T-helper 17 cell (primary cell): Measurements from ENCODE around the gene PACS2. TPM values are rescaled to one million over a fixed set of nuclear protein-coding genes. Genes with fewer than 3 reads are reported as not detected.
A peak's percentile ranks its signal among the peaks of the same experiment; 100 is the strongest.
"Not testable (repeated sequence)": the region's sequence is repeated elsewhere in the genome, so short reads cannot be mapped to it uniquely, and the experiment has no call there.

Experiments
- ATAC-seq: fragments of 150-1000 bp; cut with Tn5 transposase; 2 replicates; pipeline ENCODE4 v1.10.0; 2021; ENCODE audit warnings: mild to moderate bottlenecking, moderate library complexity
- DNase-seq, 3 donors: peaks; one replicate each; pipeline versions ENCODE4 v3.0.0 to v3.0.0-alpha.2; 2020 to 2021
- H3K9me3 ChIP-seq: one replicate; pipeline ENCODE4 v1.7.0; 2013; ENCODE audit warnings: low read length, mild to moderate bottlenecking; ENCODE audit not compliant: control insufficient read depth, poor library complexity, severe bottlenecking
- H3K27ac Mint-ChIP-seq: one replicate; pipeline ENCODE4 v1.8.0; 2022; ENCODE audit warnings: mild to moderate bottlenecking, moderate library complexity, mixed read lengths
- H3K27me3 Mint-ChIP-seq: one replicate; pipeline ENCODE4 v1.8.0; 2022; ENCODE audit warnings: mixed read lengths
- H3K36me3 Mint-ChIP-seq: one replicate; pipeline ENCODE4 v1.8.0; 2022; ENCODE audit warnings: low read depth, mixed read lengths
- H3K4me1 Mint-ChIP-seq: one replicate; pipeline ENCODE4 v1.8.0; 2022; ENCODE audit warnings: mild to moderate bottlenecking, mixed read lengths
- H3K4me3 Mint-ChIP-seq: one replicate; pipeline ENCODE4 v1.8.0; 2022; ENCODE audit warnings: mild to moderate bottlenecking, moderate library complexity, mixed read lengths
- total RNA-seq, 4 donors: library from RNA in 2 of 4; stranded (reverse) in 2 of 4; gene quantifications; one replicate each; pipeline ENCODE4 v1.2.3 and lab custom pipeline; 2022 to 2026

Gene PACS2
- total RNA-seq, 2 donors from 2014 or later = 56.0 to 64.9 TPM

- H3K9me3 ChIP-seq = no peaks in the 10 kb centered on the region
- Mint-ChIP-seq H3K4me1 (no peaks in the 10 kb centered on the region), H3K36me3 (no peaks in the 10 kb centered on the region), H3K27me3 (no peaks in the 10 kb centered on the region), H3K4me3 (no peak overlapping the region), H3K27ac (no peak overlapping the region)
- DNase-seq (no peak), ATAC-seq (no peak)
Observed at GRCh38 chr14:105358140-105358846, 43.7 kb downstream of the PACS2 start.

- H3K27ac Mint-ChIP-seq = no peak overlapping the region
- H3K36me3 Mint-ChIP-seq = no peaks in the 10 kb centered on the region
- DNase-seq = no peak
- peaks cover 5% of the 10 kb centered on the region for H3K4me1 Mint-ChIP-seq
- no peak for ATAC-seq
- no peak overlapping the region for H3K4me3 Mint-ChIP-seq
- no peaks in the 10 kb centered on the region for H3K9me3 ChIP-seq
- no peaks in the 10 kb centered on the region for H3K27me3 Mint-ChIP-seq
Observed at GRCh38 chr14:105358943-105359342, 44.4 kb downstream of the PACS2 start.

- not testable (repeated sequence) for H3K36me3 Mint-ChIP-seq, ATAC-seq, H3K27ac Mint-ChIP-seq, H3K4me3 Mint-ChIP-seq, H3K27me3 Mint-ChIP-seq, H3K4me1 Mint-ChIP-seq, H3K9me3 ChIP-seq, DNase-seq
Observed at GRCh38 chr14:105361412-105361811, 46.9 kb downstream of the PACS2 start.

GRCh38 chr14:105363847-105364708 is 49.5 kb downstream of the PACS2 start:
- no peaks in the 10 kb centered on the region for H3K9me3 ChIP-seq
- no peaks in the 10 kb centered on the region for H3K27me3 Mint-ChIP-seq
- peak overlapping the region; percentile 47 for H3K27ac Mint-ChIP-seq
- DNase-seq (peak in 2 of 3 donors; percentile 25 to 46), ATAC-seq (peak; percentile 75)
- H3K36me3 Mint-ChIP-seq = no peaks in the 10 kb centered on the region
- H3K4me3 Mint-ChIP-seq = peak overlapping the region; percentile 80
- peaks cover 7% of the 10 kb centered on the region for H3K4me1 Mint-ChIP-seq

- no peak overlapping the region for H3K4me3 Mint-ChIP-seq
- H3K27me3 Mint-ChIP-seq = no peaks in the 10 kb centered on the region
- peaks cover 7% of the 10 kb centered on the region for H3K4me1 Mint-ChIP-seq
- ATAC-seq (no peak), DNase-seq (no peak)
- H3K36me3 Mint-ChIP-seq = no peaks in the 10 kb centered on the region
- no peak overlapping the region for H3K27ac Mint-ChIP-seq
- no peaks in the 10 kb centered on the region for H3K9me3 ChIP-seq
Observed at GRCh38 chr14:105365101-105365500, 50.6 kb downstream of the PACS2 start.

GRCh38 chr14:105365681-105366080 is 51.1 kb downstream of the PACS2 start:
- no peak overlapping the region for H3K4me3 Mint-ChIP-seq
- ATAC-seq (no peak), DNase-seq (no peak)
- H3K27ac Mint-ChIP-seq = no peak overlapping the region
- no peaks in the 10 kb centered on the region for H3K36me3 Mint-ChIP-seq
- H3K9me3 ChIP-seq = no peaks in the 10 kb centered on the region
- no peaks in the 10 kb centered on the region for H3K27me3 Mint-ChIP-seq
- peaks cover 7% of the 10 kb centered on the region for H3K4me1 Mint-ChIP-seq

GRCh38 chr14:105366386-105367074 is 52.0 kb downstream of the PACS2 start:
- ATAC-seq (no peak), DNase-seq (no peak)
- Mint-ChIP-seq H3K4me3 (no peak overlapping the region), H3K36me3 (peaks cover 2% of the 10 kb centered on the region), H3K4me1 (peaks cover 10% of the 10 kb centered on the region), H3K27me3 (no peaks in the 10 kb centered on the region), H3K27ac (peak overlapping the region; percentile 34)
- H3K9me3 ChIP-seq = no peaks in the 10 kb centered on the region

- H3K4me3 Mint-ChIP-seq = no peak overlapping the region
- H3K9me3 ChIP-seq = no peaks in the 10 kb centered on the region
- peak overlapping the region; percentile 34 for H3K27ac Mint-ChIP-seq
- peaks cover 10% of the 10 kb centered on the region for H3K4me1 Mint-ChIP-seq
- no peak for DNase-seq
- H3K27me3 Mint-ChIP-seq = no peaks in the 10 kb centered on the region
- ATAC-seq = no peak
- H3K36me3 Mint-ChIP-seq = peaks cover 2% of the 10 kb centered on the region
Observed at GRCh38 chr14:105367116-105368031, 52.8 kb downstream of the PACS2 start.

- no peak overlapping the region for H3K4me3 Mint-ChIP-seq
- H3K27me3 Mint-ChIP-seq = no peaks in the 10 kb centered on the region
- no peaks in the 10 kb centered on the region for H3K9me3 ChIP-seq
- H3K27ac Mint-ChIP-seq = no peak overlapping the region
- no peak for ATAC-seq
- no peak for DNase-seq
- peaks cover 10% of the 10 kb centered on the region for H3K4me1 Mint-ChIP-seq
- H3K36me3 Mint-ChIP-seq = peaks cover 2% of the 10 kb centered on the region
Observed at GRCh38 chr14:105368032-105368417, 53.5 kb downstream of the PACS2 start.

GRCh38 chr14:105368426-105368825 is 53.9 kb downstream of the PACS2 start:
- DNase-seq = no peak
- ATAC-seq = no peak
- no peaks in the 10 kb centered on the region for H3K9me3 ChIP-seq

GRCh38 chr14:105368910-105369652 is 54.5 kb downstream of the PACS2 start:
- ATAC-seq = no peak
- H3K27me3 Mint-ChIP-seq = no peaks in the 10 kb centered on the region
- peaks cover 2% of the 10 kb centered on the region for H3K36me3 Mint-ChIP-seq
- no peak for DNase-seq
- H3K4me3 Mint-ChIP-seq = no peak overlapping the region
- no peaks in the 10 kb centered on the region for H3K9me3 ChIP-seq
- peaks cover 4% of the 10 kb centered on the region for H3K4me1 Mint-ChIP-seq
- no peak overlapping the region for H3K27ac Mint-ChIP-seq

More at GRCh38 chr14:105368426-105368825, 53.9 kb downstream of the PACS2 start:
- Mint-ChIP-seq H3K4me3 (no peak overlapping the region), H3K36me3 (peaks cover 2% of the 10 kb centered on the region), H3K4me1 (peaks cover 10% of the 10 kb centered on the region), H3K27ac (no peak overlapping the region), H3K27me3 (no peaks in the 10 kb centered on the region)

GRCh38 chr14:105369653-105370040 is 55.1 kb downstream of the PACS2 start:
- peaks cover 2% of the 10 kb centered on the region for H3K36me3 Mint-ChIP-seq
- peaks cover 4% of the 10 kb centered on the region for H3K4me1 Mint-ChIP-seq
- DNase-seq (no peak), ATAC-seq (no peak)
- H3K27me3 Mint-ChIP-seq = no peaks in the 10 kb centered on the region
- no peak overlapping the region for H3K4me3 Mint-ChIP-seq
- H3K9me3 ChIP-seq = no peaks in the 10 kb centered on the region
- no peak overlapping the region for H3K27ac Mint-ChIP-seq
